SW 1271 (cell line): Measurements from ENCODE around the gene NUTM1.
"Not testable (repeated sequence)": the region's sequence is repeated elsewhere in the genome, so short reads cannot be mapped to it uniquely, and the experiment has no call there.

ENCODE experiments used
- DNase-seq, 2 experiments: peaks; one replicate each; lab custom pipeline; 2025; lab: John Stamatoyannopoulos, UW

NUTM1 gene

GRCh38 chr15:34362047-34362773 is 19.1 kb downstream of the NUTM1 start:
- no peak for DNase-seq

DNA sequence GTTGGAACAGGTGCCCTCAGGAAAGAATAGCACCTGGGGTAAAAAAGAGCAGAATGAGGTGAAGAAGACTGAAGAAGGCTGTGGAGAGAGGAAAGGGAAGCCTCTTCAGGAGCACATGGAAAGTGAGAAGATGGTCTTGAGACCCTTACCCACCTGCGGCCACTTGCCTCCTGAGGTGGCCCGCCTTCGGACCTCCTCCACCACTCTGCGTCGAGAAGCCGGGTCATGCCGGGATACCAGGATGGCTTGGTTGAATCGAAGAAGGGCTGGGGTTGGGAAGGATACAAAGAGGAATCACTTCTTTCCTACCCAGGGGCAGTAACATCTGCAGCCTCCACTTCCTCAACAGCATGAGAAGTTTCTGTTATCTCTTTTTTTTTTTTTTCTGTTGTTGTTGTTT is 20.9 kb downstream of the NUTM1 start:
- no peak for DNase-seq

DNA sequence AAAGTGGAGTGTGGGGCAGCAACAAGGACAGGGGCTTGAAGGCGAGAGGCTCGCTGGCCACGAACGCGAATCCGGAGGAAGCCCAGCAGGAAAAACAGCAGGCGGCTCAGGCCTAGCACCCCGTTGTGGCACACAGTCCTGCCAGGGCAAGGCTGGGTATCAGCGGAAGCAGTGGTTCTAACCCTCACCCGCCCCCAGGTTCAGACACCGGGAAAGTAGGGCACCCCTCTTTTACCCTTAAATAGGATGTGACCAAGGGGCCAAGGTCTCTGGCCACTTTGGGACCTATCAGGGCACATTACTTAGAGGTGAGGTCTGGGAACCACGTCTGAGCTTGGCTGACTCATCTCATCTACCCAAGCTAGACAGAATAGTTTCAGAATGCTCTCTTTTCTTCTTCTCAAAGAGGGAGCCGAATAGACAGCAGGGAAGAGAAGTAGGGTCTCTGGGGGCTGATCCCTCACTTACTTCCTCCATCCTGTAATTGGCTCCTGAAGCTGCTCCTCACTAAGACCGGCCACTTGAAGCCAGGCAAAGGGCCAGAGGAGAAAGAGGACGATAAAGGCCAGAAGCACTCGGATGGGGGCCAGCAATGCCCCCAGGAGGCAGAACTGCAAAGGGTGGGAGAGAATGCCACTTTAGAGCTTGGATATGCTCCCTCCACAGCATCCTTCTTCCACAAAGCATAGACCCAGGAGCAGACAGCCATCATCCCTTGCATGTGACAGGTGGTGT is 22.1 kb downstream of the NUTM1 start:
- no peak for DNase-seq

DNA sequence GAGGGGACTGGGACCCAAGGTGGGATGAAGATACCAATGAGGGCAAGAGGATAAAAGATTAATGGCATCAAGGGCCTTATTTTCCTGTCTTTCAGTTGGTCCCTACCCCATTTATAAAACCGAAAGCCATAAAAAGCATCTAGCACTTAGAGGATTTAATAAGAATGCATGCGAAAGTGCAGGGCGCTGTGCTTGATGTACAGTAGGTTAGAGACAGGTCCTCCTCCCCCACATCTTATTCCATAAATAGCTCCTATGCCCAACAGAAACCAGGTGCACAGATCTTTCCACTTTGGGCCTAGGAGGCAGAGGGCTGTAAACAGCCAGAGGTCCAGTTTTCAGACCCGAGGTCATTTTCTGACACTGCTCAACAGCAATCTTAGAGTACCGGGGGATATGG is 22.7 kb downstream of the NUTM1 start:
- no peak for DNase-seq

- DNase-seq, result peak in 1 of 2 experiments; percentile 28
These were observed 23.4 kb downstream of the NUTM1 start for GRCh38 chr15:34366271-34367065.

DNA sequence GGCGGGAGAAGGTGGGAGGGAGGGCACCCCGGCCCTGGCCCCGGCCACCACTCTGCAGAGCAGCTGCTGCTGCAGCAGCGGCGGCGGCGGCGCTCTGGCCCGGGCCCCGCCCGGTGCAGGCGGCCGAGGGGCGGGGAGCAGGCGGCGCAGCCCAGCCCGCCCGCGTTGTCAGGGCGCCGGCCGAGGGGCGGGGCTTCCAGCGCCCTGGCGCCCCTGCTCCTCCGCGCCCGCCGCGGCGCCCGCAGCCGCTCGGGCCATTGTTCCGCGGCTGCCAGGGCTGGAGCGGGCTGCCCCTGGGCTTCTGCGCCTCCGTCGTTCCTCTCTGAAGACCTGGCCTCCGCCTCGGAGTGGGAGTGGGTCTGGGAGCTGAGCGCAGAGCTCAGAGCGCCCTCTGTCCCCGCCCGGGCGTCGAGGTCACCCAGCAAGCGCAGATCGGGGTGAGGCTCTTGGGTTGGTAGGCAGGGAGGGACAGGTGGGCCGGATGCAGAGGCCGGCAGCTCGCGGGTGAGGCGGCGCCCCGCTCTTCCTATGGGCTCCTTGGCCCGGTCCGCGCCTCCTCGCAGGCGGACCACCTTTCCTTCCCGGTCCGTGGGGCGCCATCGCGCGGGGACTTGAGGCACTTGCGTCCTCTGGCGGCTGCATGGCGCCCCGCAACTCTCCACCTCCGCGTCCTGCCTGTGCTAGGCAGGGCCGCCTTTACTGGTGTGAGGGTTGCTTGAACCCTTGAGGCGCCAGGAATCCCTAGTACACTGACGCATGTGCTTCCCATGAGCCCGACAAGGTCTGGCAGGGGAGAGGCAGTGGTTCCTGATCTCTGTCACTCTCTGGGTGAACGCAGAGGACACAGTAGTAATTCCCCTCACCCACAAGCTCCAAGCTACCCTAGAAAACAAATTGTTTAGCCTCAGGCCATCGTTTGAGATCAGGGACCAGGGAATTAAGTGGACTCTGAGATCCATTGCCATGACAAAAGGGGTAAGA is 24.3 kb downstream of the NUTM1 start, which contains the start of gene LPCAT4:
TSS of gene LPCAT4 (minus strand) at position 96 of the 981 bp plus-strand sequence. CDS start 96 bp downstream, outside the sequence.
- DNase-seq, result peak; percentile 68 to 74

GRCh38 chr15:34370129-34370528 is 27.0 kb downstream of the NUTM1 start:
- no peak for DNase-seq

DNA sequence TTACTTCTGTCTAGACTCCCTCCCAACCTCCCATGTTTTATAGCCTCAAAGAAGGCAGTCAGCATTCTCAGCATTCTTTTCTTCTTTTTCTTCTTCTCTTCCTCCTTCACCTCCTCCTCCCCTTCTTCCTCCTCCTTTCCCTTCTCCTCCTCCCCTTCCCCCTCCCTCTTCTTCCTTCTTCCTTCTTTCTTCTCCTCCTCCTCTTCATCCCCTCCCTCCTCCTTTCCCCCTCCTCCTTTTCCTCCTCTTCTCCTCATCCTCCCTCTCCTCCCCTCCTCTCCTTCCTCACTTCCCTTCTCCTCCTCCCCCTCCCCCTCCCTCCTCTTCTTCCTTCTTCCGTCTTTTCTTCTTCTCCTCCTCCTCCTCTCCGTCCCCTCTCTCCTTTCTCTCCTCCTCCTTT is 27.5 kb downstream of the NUTM1 start:
- no peak for DNase-seq

DNA sequence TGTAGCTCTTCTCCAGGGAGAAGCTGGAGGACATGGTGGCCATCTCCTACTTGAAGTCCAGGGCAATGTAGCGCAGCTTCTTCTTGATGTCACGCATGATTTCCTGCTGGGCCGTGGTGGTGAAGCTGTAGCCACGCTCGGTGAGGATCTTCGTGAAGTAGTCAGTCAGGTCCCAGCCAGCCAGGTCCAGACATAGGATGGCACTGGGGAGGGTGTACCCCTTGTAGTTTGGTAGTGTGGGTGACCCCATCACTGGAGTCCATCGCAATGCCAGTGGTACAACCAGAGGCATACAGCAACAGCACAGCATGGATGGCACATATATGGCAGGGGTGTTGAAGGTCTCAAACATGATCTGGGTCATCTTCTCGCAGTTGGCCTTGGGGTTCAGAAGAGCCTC is 30.8 kb downstream of the NUTM1 start:
- no peak for DNase-seq

- no peak for DNase-seq
These were observed 31.7 kb downstream of the NUTM1 start for GRCh38 chr15:34374816-34375215.

GRCh38 chr15:34375541-34375940 is 32.4 kb downstream of the NUTM1 start:
- DNase-seq, result not testable (repeated sequence)

DNA sequence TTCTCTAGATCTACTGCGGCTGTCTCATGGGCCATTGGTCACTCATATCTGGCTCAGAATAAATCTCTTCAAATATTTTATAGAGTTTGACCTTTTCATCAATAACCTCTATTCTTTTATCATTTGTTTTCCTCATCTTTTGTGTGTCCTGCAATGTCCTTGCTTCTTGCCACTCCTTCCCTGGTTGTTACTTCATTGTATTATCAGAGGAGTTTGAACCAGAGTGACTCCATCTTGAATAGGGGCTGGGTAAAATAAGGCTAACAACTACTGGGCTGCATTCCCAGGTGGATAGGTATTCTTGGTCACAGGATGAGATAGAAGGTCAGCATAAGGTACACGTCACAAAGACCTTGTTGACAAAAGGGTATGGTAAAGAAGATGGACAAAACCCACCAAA is 33.7 kb downstream of the NUTM1 start:
- no peak for DNase-seq

DNA sequence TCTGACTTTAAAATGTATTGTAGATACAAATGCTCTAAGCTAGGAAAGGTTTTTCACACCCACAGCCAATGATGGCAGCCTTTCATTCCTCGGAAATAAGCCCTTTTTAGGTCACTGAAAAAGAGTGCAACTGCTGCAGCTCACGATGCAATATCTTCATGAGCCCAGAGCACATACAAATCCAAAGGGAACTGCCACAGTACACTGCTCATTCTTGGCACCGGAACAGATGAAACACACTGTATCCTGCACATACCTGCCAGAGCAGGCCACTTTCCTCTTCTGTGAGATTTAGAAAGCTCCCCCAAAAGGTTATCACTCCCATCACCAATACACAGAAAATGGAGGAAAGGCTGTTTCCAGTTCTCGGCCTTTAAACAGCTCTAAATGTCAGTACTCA is 37.4 kb downstream of the NUTM1 start:
- not testable (repeated sequence) for DNase-seq

GRCh38 chr15:34381829-34382521 is 38.9 kb downstream of the NUTM1 start:
- DNase-seq, result not testable (repeated sequence)

DNA sequence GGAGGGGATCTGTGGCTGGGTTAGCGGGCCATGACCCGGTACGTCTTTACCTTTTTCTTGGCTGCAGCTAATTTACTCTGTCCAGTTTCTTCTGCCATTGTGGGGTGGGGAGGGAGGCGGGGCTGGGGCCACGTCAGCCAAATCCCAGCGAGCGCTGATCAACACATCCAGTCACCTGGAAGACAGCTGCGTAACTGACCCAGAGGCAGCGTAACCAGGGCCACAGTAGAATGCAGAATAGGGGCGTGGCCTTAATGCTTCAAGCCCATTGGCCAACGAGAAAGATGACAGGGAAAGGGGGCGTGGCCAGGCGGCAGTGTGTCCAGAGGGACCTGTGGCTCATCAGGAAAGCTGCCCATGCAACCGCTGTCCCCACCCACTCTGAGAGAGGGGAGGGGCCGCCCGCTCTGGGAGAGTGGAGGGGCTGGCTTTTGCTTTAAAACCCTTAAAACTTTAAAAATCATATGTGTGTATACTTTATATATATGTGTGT is 46.5 kb downstream of the NUTM1 start:
- not testable (repeated sequence) for DNase-seq

DNA sequence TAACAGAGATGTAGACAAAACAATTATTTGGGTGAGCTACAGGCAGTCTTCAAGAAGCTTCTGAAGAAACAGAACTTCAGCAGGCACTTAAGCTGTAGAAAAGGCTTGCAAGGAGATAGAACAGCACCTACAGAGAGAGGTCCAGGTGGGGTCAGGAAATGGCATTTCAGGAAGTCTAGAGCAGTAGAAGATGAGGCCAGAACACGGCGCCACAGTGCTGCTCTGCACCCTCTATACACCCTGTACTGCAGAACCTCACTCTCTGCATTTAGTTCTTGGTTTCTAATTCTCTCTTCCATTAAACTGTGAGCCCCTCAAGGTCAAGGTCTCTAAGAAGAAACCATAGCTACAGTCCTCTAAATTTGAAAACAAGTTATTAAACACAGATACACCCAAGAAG is 49.9 kb downstream of the NUTM1 start:
- DNase-seq, result not testable (repeated sequence)

DNA sequence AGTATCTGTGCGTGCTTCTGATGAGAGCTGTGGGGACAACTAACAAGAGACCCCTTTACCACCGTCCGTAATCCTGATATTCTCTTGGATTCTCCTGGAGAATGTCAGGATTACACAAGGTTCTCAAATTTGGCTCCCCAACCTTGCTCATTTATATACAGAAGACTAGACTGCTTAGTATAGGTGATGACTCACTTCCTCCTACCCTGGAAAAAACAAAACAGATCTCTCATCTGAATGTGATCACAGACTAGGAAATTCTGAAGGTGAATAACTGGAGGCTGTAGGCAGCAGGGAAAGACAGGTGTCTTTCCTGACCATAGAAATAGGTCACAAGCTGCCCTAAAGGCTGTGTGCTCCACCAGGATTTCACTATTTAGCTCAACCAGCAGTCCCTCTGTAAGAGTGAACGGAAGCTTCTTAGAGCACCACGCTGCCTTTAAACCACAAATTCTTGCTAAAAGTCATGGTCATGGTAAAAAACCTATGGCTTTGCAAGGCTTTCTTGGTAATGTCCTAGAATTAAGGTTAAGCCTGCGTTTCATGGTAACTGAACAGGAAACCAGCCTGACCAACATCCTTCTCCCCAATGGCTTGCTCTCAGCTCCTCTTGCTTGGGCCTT is 54.6 kb downstream of the NUTM1 start:
- not testable (repeated sequence) for DNase-seq

GRCh38 chr15:34403160-34403598 is 60.1 kb downstream of the NUTM1 start:
- not testable (repeated sequence) for DNase-seq

- not testable (repeated sequence) for DNase-seq
These were observed 60.8 kb downstream of the NUTM1 start for GRCh38 chr15:34403899-34404298.
